Parathyroid adenoma (tissue), 2 donors: ENCODE measurements around the gene GALNT10.

Experiments
- H2AFZ ChIP-seq: fragments of 300-600 bp; sonication (generic); one replicate; pipeline ENCODE4 v1.7.0; 2017; ENCODE audit warnings: antibody characterized with exemption, mild to moderate bottlenecking
- H3K27ac ChIP-seq: fragments of 300-600 bp; sonication (generic); one replicate; pipeline ENCODE4 v1.7.0; 2017
- H3K27me3 ChIP-seq: fragments of 300-600 bp; sonication (generic); one replicate; pipeline ENCODE4 v1.7.0; 2017; ENCODE audit warnings: low read length; ENCODE audit not compliant: control insufficient read depth, insufficient read depth
- H3K36me3 ChIP-seq: fragments of 300-600 bp; sonication (generic); one replicate; pipeline ENCODE4 v1.7.0; 2017; ENCODE audit warnings: low read length; ENCODE audit not compliant: control insufficient read depth, insufficient read depth
- H3K4me1 ChIP-seq: fragments of 300-600 bp; sonication (generic); one replicate; pipeline ENCODE4 v1.7.0; 2017; ENCODE audit warnings: control low read depth
- H3K4me2 ChIP-seq: fragments of 300-600 bp; sonication (generic); one replicate; pipeline ENCODE4 v1.7.0; 2017; ENCODE audit warnings: low read length
- H3K4me3 ChIP-seq: fragments of 300-600 bp; sonication (generic); one replicate; pipeline ENCODE4 v1.7.0; 2017; ENCODE audit warnings: low read depth, low read length
- H3K79me2 ChIP-seq: fragments of 300-600 bp; sonication (generic); one replicate; pipeline ENCODE4 v1.7.0; 2017; ENCODE audit warnings: control low read depth
- H3K9ac ChIP-seq: fragments of 300-600 bp; sonication (generic); one replicate; pipeline ENCODE4 v1.7.0; 2017; ENCODE audit warnings: mild to moderate bottlenecking
- H3K9me3 ChIP-seq: fragments of 300-600 bp; sonication (generic); one replicate; pipeline ENCODE4 v1.7.0; 2017; ENCODE audit warnings: low read length; ENCODE audit not compliant: control insufficient read depth
- TF ChIP-seq, protein P1 (sequence below): fragments of 300-600 bp; sonication (generic); IDR thresholded peaks from one replicate; pipeline ENCODE4 v1.7.0; 2017; ENCODE audit warnings: antibody characterized with exemption, mild to moderate bottlenecking
- donor health status: primary hyperparathyroidism.

GALNT10 gene

DNA sequence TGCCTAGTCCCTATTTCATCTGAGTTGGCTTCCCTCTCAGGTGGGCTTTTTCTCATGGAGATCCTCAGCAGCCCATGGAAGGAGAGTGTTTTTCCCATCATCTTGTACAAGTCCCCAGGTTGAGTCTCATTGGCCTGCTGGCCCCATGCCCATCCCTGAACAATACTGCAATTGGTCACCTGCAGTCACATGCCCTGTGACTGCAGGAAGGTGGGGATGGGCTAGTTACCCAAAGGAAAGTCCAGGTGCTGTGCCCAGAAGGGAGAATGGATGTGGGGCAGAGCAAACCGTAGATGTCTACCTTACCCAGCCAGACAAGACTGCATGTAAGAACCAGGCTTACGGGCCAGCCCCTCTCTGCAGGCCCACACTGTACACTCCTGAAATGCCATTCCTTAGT lies 201.3 kb downstream of the GALNT10 start:
- Histone ChIP-seq H3K27me3 (no peaks in the 10 kb centered on the region), H2AFZ (no peak overlapping the region), H3K27ac (no peak overlapping the region), H3K9ac (no peak overlapping the region), H3K79me2 (no peaks in the 10 kb centered on the region), H3K4me3 (no peak overlapping the region), H3K4me1 (no peaks in the 10 kb centered on the region), H3K9me3 (no peaks in the 10 kb centered on the region), H3K4me2 (no peak overlapping the region), H3K36me3 (no peaks in the 10 kb centered on the region)
- TF ChIP-seq, protein P1, sequence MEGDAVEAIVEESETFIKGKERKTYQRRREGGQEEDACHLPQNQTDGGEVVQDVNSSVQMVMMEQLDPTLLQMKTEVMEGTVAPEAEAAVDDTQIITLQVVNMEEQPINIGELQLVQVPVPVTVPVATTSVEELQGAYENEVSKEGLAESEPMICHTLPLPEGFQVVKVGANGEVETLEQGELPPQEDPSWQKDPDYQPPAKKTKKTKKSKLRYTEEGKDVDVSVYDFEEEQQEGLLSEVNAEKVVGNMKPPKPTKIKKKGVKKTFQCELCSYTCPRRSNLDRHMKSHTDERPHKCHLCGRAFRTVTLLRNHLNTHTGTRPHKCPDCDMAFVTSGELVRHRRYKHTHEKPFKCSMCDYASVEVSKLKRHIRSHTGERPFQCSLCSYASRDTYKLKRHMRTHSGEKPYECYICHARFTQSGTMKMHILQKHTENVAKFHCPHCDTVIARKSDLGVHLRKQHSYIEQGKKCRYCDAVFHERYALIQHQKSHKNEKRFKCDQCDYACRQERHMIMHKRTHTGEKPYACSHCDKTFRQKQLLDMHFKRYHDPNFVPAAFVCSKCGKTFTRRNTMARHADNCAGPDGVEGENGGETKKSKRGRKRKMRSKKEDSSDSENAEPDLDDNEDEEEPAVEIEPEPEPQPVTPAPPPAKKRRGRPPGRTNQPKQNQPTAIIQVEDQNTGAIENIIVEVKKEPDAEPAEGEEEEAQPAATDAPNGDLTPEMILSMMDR, result no peak

DNA sequence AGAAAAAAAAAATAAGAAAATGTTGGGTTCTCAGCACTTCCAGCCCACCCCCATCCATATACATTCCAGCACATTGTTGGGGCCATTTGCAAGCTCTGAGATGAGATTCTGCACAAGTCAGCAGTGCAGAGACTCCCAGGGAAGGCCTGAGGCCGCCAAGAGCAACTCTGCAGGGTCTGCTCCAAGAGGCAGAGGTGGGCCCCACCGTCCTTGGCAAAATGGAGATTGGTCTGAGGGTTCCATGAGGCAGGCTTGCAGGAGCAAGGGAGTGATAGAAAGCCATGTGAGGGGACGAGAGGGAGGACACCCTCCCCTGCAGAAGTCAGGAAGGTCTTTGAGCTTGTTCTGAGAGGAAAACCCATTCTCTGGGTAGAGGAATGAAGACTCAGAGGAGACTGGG lies 203.3 kb downstream of the GALNT10 start:
- Histone ChIP-seq H3K79me2 (no peaks in the 10 kb centered on the region), H3K4me3 (no peak overlapping the region), H3K27ac (no peak overlapping the region), H3K9ac (no peak overlapping the region), H3K4me1 (no peaks in the 10 kb centered on the region), H3K27me3 (no peaks in the 10 kb centered on the region), H3K4me2 (no peak overlapping the region), H3K36me3 (no peaks in the 10 kb centered on the region), H3K9me3 (no peaks in the 10 kb centered on the region), H2AFZ (no peak overlapping the region)
- TF ChIP-seq, protein P1, result no peak

DNA sequence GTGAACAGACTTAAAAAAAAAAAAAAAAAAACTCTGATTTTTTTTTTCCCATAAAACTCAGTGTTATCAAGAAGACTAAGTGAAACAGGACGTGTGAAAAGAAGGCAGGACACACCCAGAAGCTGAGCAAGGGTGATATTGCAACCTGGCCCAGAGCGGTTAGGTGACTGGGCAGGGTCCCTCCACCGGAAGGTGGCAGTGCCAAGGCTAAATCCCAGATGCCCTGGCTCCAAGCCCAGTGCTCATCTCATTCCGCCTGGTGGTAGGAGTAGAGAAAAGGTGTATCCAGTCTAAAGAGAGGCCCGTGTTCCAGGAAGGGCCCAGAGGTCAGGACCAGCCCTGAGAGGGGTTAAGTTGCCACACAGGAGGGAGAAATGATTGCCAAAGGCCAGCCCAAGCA lies 203.8 kb downstream of the GALNT10 start:
- H3K4me1 ChIP-seq, result no peaks in the 10 kb centered on the region
- H3K4me3 ChIP-seq, result no peak overlapping the region
- no peaks in the 10 kb centered on the region for H3K36me3 ChIP-seq
- H2AFZ ChIP-seq, result no peak overlapping the region
- no peak overlapping the region for H3K4me2 ChIP-seq
- TF ChIP-seq, protein P1, result no peak
- H3K9ac ChIP-seq, result no peak overlapping the region
- no peak overlapping the region for H3K27ac ChIP-seq
- H3K9me3 ChIP-seq, result no peaks in the 10 kb centered on the region
- no peaks in the 10 kb centered on the region for H3K27me3 ChIP-seq
- H3K79me2 ChIP-seq, result no peaks in the 10 kb centered on the region

DNA sequence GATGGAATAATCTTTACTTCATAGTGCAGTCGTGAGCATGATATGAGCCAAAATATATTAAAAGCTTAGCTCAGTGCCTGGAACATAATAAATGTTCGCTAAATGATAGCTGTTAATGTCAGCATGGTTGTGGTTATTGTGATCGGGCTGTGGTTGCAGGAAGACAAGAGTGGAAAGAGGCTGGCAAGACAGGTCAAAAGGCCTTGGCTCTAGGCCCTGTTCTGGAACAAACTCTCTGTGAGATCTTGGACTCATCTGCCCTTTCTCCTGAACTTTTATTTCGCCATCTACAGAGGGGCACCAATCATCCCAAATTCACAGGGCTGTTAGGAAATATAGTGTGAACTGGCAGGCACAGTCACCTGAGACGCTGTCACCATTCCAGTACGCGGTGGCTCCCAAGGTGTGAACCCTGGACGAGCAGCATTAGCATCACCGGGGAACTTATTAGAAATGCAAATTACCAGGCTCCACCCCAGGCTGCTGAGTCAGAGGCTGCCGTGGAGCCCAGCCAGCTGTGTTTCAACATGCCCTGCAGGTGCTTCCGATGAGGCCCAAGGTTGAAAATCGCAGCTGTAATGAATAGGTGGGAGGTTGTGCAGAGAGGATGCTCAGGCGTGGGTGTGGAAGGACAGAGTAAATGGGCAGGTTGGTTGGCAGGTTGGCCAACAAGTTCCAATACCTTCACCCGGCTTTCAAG lies 205.0 kb downstream of the GALNT10 start:
- TF ChIP-seq, protein P1, result no peak
- H3K9me3 ChIP-seq, result no peaks in the 10 kb centered on the region
- no peaks in the 10 kb centered on the region for H3K27me3 ChIP-seq
- no peaks in the 10 kb centered on the region for H3K4me1 ChIP-seq
- no peak overlapping the region for H3K27ac ChIP-seq
- H3K79me2 ChIP-seq, result no peaks in the 10 kb centered on the region
- H3K9ac ChIP-seq, result no peak overlapping the region
- H3K4me3 ChIP-seq, result no peak overlapping the region
- no peak overlapping the region for H3K4me2 ChIP-seq
- H2AFZ ChIP-seq, result no peak overlapping the region
- H3K36me3 ChIP-seq, result no peaks in the 10 kb centered on the region

DNA sequence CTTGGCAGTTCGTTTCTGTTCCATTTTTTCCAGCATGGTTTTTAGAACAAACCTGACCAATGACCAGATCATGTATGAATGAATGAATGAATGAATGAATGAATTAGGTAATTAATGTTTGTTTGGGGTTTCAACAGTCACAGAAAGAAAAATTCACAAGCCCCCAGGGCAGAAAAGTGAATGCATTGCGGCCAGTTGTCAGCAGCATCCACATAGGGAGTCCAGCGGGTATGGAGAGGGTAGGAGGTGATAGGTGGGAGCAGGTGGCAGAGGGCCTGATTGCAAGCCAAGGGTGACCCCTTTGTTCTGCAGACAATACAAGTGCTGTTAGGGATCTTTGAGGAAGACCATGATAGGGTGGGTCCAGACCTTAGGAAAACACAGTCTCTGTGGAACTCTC lies 205.6 kb downstream of the GALNT10 start:
- Histone ChIP-seq H3K4me2 (no peak overlapping the region), H3K9ac (no peak overlapping the region), H3K4me1 (no peaks in the 10 kb centered on the region), H2AFZ (no peak overlapping the region), H3K79me2 (no peaks in the 10 kb centered on the region), H3K27ac (no peak overlapping the region), H3K4me3 (no peak overlapping the region), H3K27me3 (no peaks in the 10 kb centered on the region), H3K36me3 (no peaks in the 10 kb centered on the region), H3K9me3 (no peaks in the 10 kb centered on the region)
- TF ChIP-seq, protein P1, result no peak
